GM18498 (cell line): ENCODE measurements around the gene TASOR.
"Not testable (repeated sequence)": the region's sequence is repeated elsewhere in the genome, so short reads cannot be mapped to it uniquely, and the experiment has no call there.

Experiments used
- ATAC-seq: cut with Tn5 transposase; IDR thresholded peaks from one replicate; pipeline ENCODE4 v1.9.1; 2021; ENCODE audit warnings: mild to moderate bottlenecking, moderate library complexity; ENCODE audit not compliant: unreplicated experiment

TASOR gene

GRCh38 chr3:56683122-56683817, at the start of gene TASOR:
TASOR (minus strand) TSS chr3:56683265; CDS start chr3:56683006, 259 bp downstream.
- peak; percentile 83 for ATAC-seq

- ATAC-seq = no peak
Measured at GRCh38 chr3:56732109-56732508, 49.0 kb upstream of the TASOR start.

- peak; percentile 97 for ATAC-seq
Measured at GRCh38 chr3:56725175-56725574, 42.1 kb upstream of the TASOR start.

DNA sequence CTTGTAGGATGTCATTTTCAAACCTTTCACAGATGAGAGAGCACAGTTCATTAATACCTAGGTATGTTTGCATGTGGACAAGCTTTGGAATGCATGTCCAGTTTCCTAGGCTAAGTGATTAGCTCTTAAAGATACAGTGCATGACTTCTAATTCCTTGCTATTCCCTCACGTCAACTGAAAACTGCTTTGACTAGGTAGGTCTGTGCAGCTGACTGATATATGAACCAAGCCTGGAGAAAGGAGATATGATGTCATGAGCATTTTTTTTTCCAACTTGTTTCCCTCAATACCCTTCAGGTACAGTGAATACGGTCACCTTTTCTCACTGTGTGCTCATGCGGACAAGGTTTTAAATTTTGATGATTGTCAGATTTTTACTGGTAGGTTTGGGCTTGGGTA, 41.6 kb upstream of the TASOR start:
- ATAC-seq = no peak

GRCh38 chr3:56720849-56721248, 37.8 kb upstream of the TASOR start:
- no peak for ATAC-seq

DNA sequence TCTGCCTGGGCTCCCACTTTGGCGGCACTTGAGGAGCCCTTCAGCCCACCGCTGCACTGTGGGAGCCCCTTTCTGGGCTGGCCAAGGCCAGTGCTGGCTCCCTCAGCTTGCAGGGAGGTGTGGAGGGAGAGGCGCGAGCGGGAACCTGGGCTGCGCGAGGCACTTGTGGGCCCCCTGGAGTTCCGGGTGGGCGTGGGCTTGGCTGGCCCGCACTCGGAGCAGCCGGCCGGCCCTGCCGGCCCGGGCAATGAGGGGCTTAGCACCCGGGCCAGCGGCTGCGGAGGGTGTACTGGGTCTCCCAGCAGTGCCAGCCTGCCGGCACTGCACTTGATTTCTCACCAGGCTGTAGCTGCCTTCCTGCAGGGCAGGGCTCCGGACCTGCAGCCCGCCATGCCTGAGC, 35.7 kb upstream of the TASOR start:
- ATAC-seq = not testable (repeated sequence)

- no peak for ATAC-seq
Measured at GRCh38 chr3:56711344-56711743, 28.3 kb upstream of the TASOR start.

- not testable (repeated sequence) for ATAC-seq
Measured at GRCh38 chr3:56707412-56707811, 24.3 kb upstream of the TASOR start.

DNA sequence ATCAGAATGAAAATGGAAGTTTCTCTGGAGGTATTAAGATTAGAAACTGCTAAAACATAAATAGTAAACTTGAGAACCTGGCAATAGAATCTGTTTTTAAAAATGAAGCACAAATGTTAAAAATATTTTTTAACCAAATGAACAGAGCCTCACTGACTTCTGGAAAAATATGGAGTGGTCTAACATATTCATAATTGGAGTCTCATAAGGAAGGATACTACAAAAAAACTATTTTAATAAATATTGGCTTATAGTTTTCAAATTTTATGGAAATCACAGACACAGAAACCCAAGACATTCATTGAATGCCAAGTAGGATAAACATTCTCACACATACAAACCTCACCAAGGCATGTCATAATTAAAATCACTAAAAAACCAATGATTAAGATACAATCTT, 23.6 kb upstream of the TASOR start:
- no peak for ATAC-seq

DNA sequence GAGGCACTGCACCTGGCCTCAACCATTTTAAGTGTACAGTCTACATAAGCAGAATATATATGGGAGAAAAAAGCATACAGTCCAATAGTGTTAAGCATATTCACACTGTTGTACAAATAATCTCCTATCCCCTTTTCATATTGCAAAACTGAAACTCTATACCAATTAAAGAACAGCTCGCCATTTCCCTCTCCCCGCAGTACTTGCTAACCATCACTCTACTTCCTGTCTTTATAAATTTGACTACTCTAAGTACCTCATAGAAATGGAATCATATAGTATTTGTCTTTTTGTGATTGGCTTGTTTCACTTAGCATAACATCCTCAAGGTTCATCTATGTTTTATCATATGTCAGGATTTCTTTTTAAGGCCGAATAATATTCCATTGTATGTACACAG, 21.6 kb upstream of the TASOR start:
- no peak for ATAC-seq

GRCh38 chr3:56702490-56703315, 19.6 kb upstream of the TASOR start:
- no peak for ATAC-seq

DNA sequence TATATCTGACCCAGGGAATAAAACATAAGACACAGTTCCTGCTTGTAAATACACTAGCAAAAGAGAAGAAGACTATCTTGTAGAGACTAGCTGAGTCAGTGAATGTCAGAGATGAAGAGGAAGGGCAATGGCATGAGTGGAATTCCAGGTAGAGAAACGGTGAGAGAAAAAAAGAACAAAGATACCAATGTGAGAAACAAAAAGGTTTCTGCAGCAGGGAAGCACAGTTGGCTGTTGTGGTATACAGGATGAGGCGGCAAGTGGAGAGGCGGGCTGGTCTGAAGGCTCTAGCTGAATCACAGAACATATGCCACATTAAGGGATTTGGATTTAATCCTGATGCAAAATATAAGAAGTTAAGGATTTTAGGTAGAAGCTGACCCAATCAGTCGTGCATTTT, 17.1 kb upstream of the TASOR start:
- ATAC-seq = no peak

GRCh38 chr3:56694867-56695683, 12.0 kb upstream of the TASOR start:
- no peak for ATAC-seq

- ATAC-seq = no peak
Measured at GRCh38 chr3:56693750-56694149, 10.7 kb upstream of the TASOR start.

DNA sequence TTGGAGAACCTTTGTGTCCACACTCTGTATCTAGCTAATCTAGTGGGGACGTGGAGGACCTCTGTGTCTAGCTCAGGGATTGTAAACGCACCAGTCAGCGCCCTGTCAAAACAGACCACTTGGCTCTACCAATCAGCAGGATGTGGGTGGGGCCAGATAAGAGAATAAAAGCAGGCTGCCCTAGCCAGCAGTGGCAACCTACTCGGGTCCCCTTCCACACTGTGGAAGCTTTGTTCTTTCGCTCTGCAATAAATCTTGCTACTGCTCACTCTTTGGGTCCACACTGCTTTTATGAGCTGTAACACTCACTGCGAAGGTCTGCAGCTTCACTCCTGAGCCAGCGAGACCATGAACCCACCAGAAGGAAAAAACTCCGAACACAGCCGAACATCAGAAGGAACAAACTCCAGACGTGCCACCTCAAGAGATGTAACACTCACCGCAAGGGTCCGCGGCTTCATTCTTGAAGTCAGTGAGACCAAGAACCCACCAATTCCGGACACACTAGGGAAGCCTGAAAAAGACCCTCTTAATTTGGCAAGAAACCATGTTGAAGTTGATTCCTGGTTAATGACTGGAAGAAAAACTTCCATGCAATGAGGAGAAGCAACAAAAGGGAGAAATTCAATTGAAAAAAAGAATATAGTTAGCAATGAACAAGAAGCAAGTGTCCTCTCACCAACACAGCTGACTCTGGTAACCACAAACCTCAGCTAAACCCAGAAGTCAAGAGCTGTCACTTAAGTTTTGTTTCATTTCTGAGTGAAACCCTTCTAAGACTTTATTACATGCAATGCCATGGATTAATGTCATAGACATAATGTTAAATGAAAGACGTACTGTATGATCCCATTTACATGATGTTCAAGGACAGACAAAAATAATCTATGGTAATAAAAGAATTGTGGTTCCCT, 9.7 kb upstream of the TASOR start:
- peak; percentile 84 for ATAC-seq

DNA sequence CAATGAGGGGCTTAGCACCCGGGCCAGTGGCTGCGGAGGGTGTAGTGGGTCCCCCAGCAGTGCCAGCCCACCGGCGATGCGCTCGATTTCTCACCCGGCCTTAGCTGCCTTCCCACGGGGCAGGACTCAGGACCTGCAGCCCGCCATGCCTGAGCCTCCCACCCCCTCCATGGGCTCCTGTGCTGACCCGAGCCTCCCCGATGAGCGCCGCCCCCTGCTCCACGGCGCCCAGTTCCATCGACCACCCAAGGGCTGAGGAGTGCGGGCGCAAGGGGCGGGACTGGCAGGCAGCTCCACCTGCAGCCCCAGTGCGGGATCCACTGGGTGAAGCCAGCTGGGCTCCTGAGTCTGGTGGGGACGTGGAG, 8.9 kb upstream of the TASOR start:
- not testable (repeated sequence) for ATAC-seq

GRCh38 chr3:56691165-56692000, 8.3 kb upstream of the TASOR start:
- no peak for ATAC-seq

- ATAC-seq = no peak
Measured at GRCh38 chr3:56689303-56689702, 6.2 kb upstream of the TASOR start.

GRCh38 chr3:56688191-56688590, 5.1 kb upstream of the TASOR start:
- peak; percentile 49 for ATAC-seq

DNA sequence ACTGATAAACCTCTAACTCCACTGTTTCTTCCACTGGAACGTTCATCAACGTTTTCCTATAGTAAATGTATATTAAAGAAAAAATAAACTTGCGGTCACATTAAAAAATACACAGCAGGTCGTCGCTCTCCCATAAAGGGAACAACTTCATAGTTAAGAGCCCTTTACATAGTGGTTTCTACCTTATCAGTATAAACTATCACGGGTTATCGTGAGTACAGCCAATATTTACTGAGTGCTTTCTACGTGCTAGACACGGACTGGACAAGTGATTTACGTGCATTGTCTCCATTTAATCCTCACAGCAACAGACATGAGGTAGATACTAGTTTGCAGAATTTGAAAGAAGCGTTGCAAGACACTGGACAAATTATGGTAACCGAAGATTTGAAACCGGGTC, 964 bp upstream of the TASOR start:
- ATAC-seq = no peak
